ENCODE measurements around the gene TMEM253. TPM values are rescaled to one million over a fixed set of nuclear protein-coding genes. Genes with fewer than 3 reads are reported as not detected.

Gene TMEM253
- total RNA-seq, 1 donor from 2014 or later = 1.6 TPM

Other genes starting within 250 kb of the TMEM253 start
- not detected for gene RNASE3, start 209.7 kb upstream of the TMEM253 start, total RNA-seq
- 1.1 TPM for gene RNASE2, start 145.6 kb upstream of the TMEM253 start, total RNA-seq
- 70.0 TPM for gene METTL17, start 111.1 kb upstream of the TMEM253 start, total RNA-seq
- 0.83 TPM for gene SLC39A2, start 101.8 kb upstream of the TMEM253 start, total RNA-seq
- gene NDRG2, start 76.0 kb upstream of the TMEM253 start, total RNA-seq = 188 TPM
- 0.62 TPM for gene TPPP2, start 70.8 kb upstream of the TMEM253 start, total RNA-seq
- not detected for gene RNASE13, start 66.3 kb upstream of the TMEM253 start, total RNA-seq
- 0.94 TPM for gene RNASE7, start 58.7 kb upstream of the TMEM253 start, total RNA-seq
- not detected for gene RNASE8, start 43.2 kb upstream of the TMEM253 start, total RNA-seq
- 41.2 TPM for gene ARHGEF40, start 30.8 kb upstream of the TMEM253 start, total RNA-seq
- 47.2 TPM for gene ZNF219, start 2.4 kb upstream of the TMEM253 start, total RNA-seq
- gene OR5AU1, start 55.0 kb downstream of the TMEM253 start, total RNA-seq = not detected
- gene HNRNPC, start 168.4 kb downstream of the TMEM253 start, total RNA-seq = 591 TPM
- gene RPGRIP1, start 179.0 kb downstream of the TMEM253 start, total RNA-seq = 0.49 TPM